Measurements from ENCODE around the gene VAV2.

Gene VAV2

DNA sequence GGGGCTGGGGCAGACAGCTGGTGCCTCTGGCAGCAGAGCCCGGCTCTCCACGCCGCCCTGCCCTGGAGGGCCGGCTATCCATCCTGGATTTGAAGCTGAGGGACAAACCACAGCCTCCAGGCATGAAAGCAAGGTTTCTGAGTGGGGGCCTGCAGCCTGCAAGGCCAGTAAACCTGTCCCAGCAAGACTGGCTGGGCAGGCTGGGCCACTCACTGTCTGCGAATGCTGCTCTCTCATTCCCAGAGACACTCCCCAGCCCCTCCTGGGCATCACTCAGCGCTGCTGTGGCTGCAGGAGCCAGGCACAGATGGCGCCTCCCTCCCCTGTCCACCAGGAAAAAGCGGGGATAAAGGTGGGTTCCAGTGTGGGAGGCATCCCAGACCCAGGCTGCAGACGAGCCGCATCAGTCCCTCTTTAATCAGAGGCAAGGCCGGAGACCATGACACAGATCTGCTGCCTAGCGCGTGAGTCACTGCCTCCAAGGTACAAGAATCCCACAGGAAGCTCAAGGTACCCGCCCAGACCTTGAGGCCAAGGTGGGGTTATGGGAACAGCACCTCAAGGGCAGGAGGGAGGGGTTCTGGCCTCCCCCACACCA, 118.0 kb downstream of the VAV2 start:
- no CpG with 5 or more reads among the region's 14 CpGs for WGBS (ENCODE audit: extremely low coverage, insufficient coverage, insufficient read length)
- H2BK120ac ChIP-seq (ENCODE audit: insufficient read depth, low read length, poor library complexity) = peak overlapping the region; percentile 99
- peak overlapping the region; percentile 100 for H3K27ac ChIP-seq (ENCODE audit: low read depth, low read length)
- peak overlapping the region; percentile 96 for H3K18ac ChIP-seq (ENCODE audit: low read length)
- peak overlapping the region; percentile 100 for H4K91ac ChIP-seq (ENCODE audit: low read depth, low read length)
- H3K79me2 ChIP-seq (ENCODE audit: control insufficient read depth, insufficient read depth, low read length, poor library complexity) = peaks cover 67% of the 10 kb centered on the region
- peak; percentile 99 to 100 for DNase-seq
- peaks cover 3 to 14% of the 10 kb centered on the region in 2 experiments for H3K36me3 ChIP-seq (ENCODE audit: control insufficient read depth in 1 of 2, insufficient read depth in 2 of 2, low read length in 2 of 2)
- H4K8ac ChIP-seq (ENCODE audit: low read depth, low read length) = peak overlapping the region; percentile 95
- peaks cover 75 to 81% of the 10 kb centered on the region in 2 experiments for H3K4me1 ChIP-seq (ENCODE audit: control insufficient read depth in 1 of 2, insufficient read depth in 2 of 2, low read length in 2 of 2)
- H4K12ac ChIP-seq (ENCODE audit: low read depth, low read length) = peak overlapping the region; percentile 81
- no peak overlapping the region for H3K23ac ChIP-seq (ENCODE audit: low read length)
- peak overlapping the region; percentile 100 for H2AK5ac ChIP-seq (ENCODE audit: low read length)
- no peak overlapping the region for H3K9ac ChIP-seq (ENCODE audit: low read length)
- peak overlapping the region; percentile 81 for H2BK12ac ChIP-seq (ENCODE audit: low read length)
- no peaks in the 10 kb centered on the region for H3K27me3 ChIP-seq (ENCODE audit: insufficient read depth, low read length)
- H3K4me2 ChIP-seq (ENCODE audit: low read length) = no peak overlapping the region
- H2BK5ac ChIP-seq (ENCODE audit: low read depth, low read length, poor library complexity) = peak overlapping the region; percentile 100
- peaks cover 4% of the 10 kb centered on the region for H3K9me3 ChIP-seq (ENCODE audit: insufficient read depth, low read depth, low read length)
- H3K4ac ChIP-seq (ENCODE audit: low read depth, low read length) = peak overlapping the region; percentile 94
- H3K79me1 ChIP-seq (ENCODE audit: low read length) = peaks cover 83% of the 10 kb centered on the region
- peak overlapping the region; percentile 95 for H3K14ac ChIP-seq (ENCODE audit: low read length)
- no peak overlapping the region for H3K4me3 ChIP-seq (ENCODE audit: low read depth, low read length)
- peak overlapping the region; percentile 13 for H2AFZ ChIP-seq (ENCODE audit: insufficient read depth, low read length, poor library complexity)

DNA sequence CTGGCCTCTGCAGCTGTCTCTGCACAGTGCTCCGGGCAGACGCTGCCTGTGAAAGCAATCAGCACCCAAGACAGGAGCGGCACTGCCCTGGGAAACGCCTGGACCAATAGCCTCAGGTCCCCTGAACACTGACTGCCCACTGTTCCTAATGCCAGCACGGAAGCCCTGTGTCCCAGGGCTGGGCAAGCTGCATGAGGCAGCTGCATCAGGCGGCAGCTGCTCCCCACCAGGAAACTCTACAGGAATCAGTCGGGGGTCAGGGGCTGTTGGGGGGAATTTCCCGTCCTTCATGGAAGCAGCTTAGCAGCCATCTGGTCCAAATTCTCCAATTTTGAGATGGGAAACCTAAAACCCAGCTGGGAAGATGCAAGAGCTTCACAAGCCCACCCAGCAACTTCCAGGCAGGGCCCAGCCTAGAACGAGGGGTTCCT, 118.6 kb downstream of the VAV2 start:
- Histone ChIP-seq H3K18ac (ENCODE audit: low read length) (peak overlapping the region; percentile 100), H3K27ac (ENCODE audit: low read depth, low read length) (peak overlapping the region; percentile 100), H2AK5ac (ENCODE audit: low read length) (peak overlapping the region; percentile 99), H3K4me2 (ENCODE audit: low read length) (peak overlapping the region; percentile 34), H3K36me3 (ENCODE audit: control insufficient read depth in 1 of 2, insufficient read depth in 2 of 2, low read length in 2 of 2) (peaks cover under 1 to 14% of the 10 kb centered on the region in 2 experiments), H2BK120ac (ENCODE audit: insufficient read depth, low read length, poor library complexity) (peak overlapping the region; percentile 100), H3K79me1 (ENCODE audit: low read length) (peaks cover 80% of the 10 kb centered on the region), H3K4me1 (ENCODE audit: control insufficient read depth in 1 of 2, insufficient read depth in 2 of 2, low read length in 2 of 2) (peaks cover 70 to 77% of the 10 kb centered on the region in 2 experiments), H2BK12ac (ENCODE audit: low read length) (peak overlapping the region; percentile 98), H3K23ac (ENCODE audit: low read length) (peak overlapping the region; percentile 27), H4K8ac (ENCODE audit: low read depth, low read length) (peak overlapping the region; percentile 92), H3K79me2 (ENCODE audit: control insufficient read depth, insufficient read depth, low read length, poor library complexity) (peaks cover 63% of the 10 kb centered on the region), H3K27me3 (ENCODE audit: insufficient read depth, low read length) (no peaks in the 10 kb centered on the region), H2BK5ac (ENCODE audit: low read depth, low read length, poor library complexity) (peak overlapping the region; percentile 100), H4K91ac (ENCODE audit: low read depth, low read length) (peak overlapping the region; percentile 100), H3K4me3 (ENCODE audit: low read depth, low read length) (no peak overlapping the region), H3K9ac (ENCODE audit: low read length) (peak overlapping the region; percentile 72), H4K12ac (ENCODE audit: low read depth, low read length) (peak overlapping the region; percentile 84), H3K9me3 (ENCODE audit: insufficient read depth, low read depth, low read length) (peaks cover 4% of the 10 kb centered on the region), H3K14ac (ENCODE audit: low read length) (peak overlapping the region; percentile 100), H3K4ac (ENCODE audit: low read depth, low read length) (peak overlapping the region; percentile 97), H2AFZ (ENCODE audit: insufficient read depth, low read length, poor library complexity) (peak overlapping the region; percentile 90)
- no CpG with 5 or more reads among the region's 9 CpGs for WGBS (ENCODE audit: extremely low coverage, insufficient coverage, insufficient read length)
- peak; percentile 58 to 60 for DNase-seq

DNA sequence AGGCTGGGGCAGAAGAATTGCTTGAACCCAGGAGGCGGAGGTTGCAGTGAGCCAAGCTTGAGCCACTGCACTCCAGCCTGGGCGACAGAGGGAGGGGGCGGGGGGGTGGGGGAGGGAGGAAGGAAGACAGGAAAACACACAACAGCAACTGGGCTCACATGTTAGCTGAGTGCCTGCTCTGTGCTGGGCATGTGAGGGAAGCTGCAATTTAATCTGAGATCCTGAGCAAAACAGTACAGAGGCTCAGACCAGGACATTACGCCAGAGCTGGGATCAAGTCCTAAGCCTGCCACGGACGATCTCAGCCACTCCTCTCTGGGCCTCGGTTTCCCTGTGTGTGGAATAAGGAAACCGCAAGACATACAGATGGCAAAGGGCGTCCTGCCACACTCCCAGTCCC, 119.1 kb downstream of the VAV2 start:
- no CpG with 5 or more reads among the region's 9 CpGs for WGBS (ENCODE audit: extremely low coverage, insufficient coverage, insufficient read length)
- H4K12ac ChIP-seq (ENCODE audit: low read depth, low read length) = peak overlapping the region; percentile 84
- H2BK12ac ChIP-seq (ENCODE audit: low read length) = peak overlapping the region; percentile 98
- DNase-seq = peak in 1 of 2 donors; percentile 18
- H3K18ac ChIP-seq (ENCODE audit: low read length) = peak overlapping the region; percentile 100
- H3K79me2 ChIP-seq (ENCODE audit: control insufficient read depth, insufficient read depth, low read length, poor library complexity) = peaks cover 60% of the 10 kb centered on the region
- H2BK5ac ChIP-seq (ENCODE audit: low read depth, low read length, poor library complexity) = peak overlapping the region; percentile 100
- H3K4me3 ChIP-seq (ENCODE audit: low read depth, low read length) = no peak overlapping the region
- H4K8ac ChIP-seq (ENCODE audit: low read depth, low read length) = peak overlapping the region; percentile 92
- peak overlapping the region; percentile 90 for H2AFZ ChIP-seq (ENCODE audit: insufficient read depth, low read length, poor library complexity)
- peak overlapping the region; percentile 100 for H4K91ac ChIP-seq (ENCODE audit: low read depth, low read length)
- H3K4ac ChIP-seq (ENCODE audit: low read depth, low read length) = peak overlapping the region; percentile 97
- peak overlapping the region; percentile 100 for H2BK120ac ChIP-seq (ENCODE audit: insufficient read depth, low read length, poor library complexity)
- H3K36me3 ChIP-seq (ENCODE audit: control insufficient read depth in 1 of 2, insufficient read depth in 2 of 2, low read length in 2 of 2) = peaks cover 5 to 14% of the 10 kb centered on the region in 2 experiments
- no peaks in the 10 kb centered on the region for H3K27me3 ChIP-seq (ENCODE audit: insufficient read depth, low read length)
- H3K9ac ChIP-seq (ENCODE audit: low read length) = peak overlapping the region; percentile 72
- peak overlapping the region; percentile 99 for H2AK5ac ChIP-seq (ENCODE audit: low read length)
- peaks cover 66 to 72% of the 10 kb centered on the region in 2 experiments for H3K4me1 ChIP-seq (ENCODE audit: control insufficient read depth in 1 of 2, insufficient read depth in 2 of 2, low read length in 2 of 2)
- H3K27ac ChIP-seq (ENCODE audit: low read depth, low read length) = peak overlapping the region; percentile 100
- H3K14ac ChIP-seq (ENCODE audit: low read length) = peak overlapping the region; percentile 100
- peaks cover 75% of the 10 kb centered on the region for H3K79me1 ChIP-seq (ENCODE audit: low read length)
- H3K9me3 ChIP-seq (ENCODE audit: insufficient read depth, low read depth, low read length) = peaks cover 3% of the 10 kb centered on the region
- no peak overlapping the region for H3K23ac ChIP-seq (ENCODE audit: low read length)
- no peak overlapping the region for H3K4me2 ChIP-seq (ENCODE audit: low read length)

DNA sequence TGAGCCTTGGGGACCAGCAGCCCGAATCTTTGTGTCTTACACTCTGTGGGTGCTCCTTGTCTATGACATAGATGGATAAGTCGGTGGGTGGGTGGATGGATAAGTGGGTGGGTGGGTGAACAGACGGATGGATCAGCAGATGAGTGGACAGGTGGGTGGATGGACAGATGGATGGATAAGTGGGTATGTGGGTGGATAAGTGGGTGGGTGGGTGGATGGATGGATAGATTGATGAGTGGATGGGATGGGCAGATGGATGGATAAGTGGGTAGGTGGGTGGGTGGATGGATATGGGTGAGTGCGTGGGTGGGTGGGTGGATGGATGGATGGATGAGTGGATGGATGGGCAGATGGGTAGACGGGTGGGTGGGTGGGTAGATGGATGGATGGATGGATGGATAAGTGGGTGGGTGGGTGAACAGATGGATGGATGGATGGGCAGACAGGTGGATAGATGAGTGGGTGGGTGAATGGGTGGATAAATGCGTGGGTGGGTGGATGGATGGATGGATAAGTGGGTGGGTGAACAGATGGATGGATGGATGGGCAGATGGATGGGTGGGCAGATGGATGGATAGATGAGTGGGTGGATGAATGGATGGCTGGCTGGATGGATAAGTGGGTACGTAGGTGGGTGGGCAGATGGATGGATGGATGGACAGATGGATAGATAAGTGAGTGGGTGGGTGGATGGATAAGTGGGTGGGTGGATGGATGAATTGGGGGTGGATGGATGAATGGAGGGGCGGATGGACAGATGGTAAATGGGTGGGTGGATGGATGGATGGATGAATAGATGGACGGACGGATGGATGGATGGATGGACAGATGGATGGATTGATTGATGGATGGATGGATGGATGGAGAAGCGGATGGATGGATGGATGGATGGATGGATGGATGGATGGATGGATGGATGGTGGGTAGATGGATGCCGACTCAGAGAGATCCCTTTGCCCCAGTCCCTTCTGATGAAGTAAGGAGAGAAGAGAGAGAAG, 121.2 kb downstream of the VAV2 start:
- Histone ChIP-seq H2AK5ac (ENCODE audit: low read length) (no peak overlapping the region), H3K18ac (ENCODE audit: low read length) (peak overlapping the region; percentile 98), H2AFZ (ENCODE audit: insufficient read depth, low read length, poor library complexity) (no peak overlapping the region), H3K23ac (ENCODE audit: low read length) (no peak overlapping the region), H3K79me2 (ENCODE audit: control insufficient read depth, insufficient read depth, low read length, poor library complexity) (peaks cover 52% of the 10 kb centered on the region), H3K4me3 (ENCODE audit: low read depth, low read length) (no peak overlapping the region), H4K12ac (ENCODE audit: low read depth, low read length) (no peak overlapping the region), H3K79me1 (ENCODE audit: low read length) (peaks cover 63% of the 10 kb centered on the region), H2BK5ac (ENCODE audit: low read depth, low read length, poor library complexity) (no peak overlapping the region), H2BK12ac (ENCODE audit: low read length) (peak overlapping the region; percentile 98), H3K27me3 (ENCODE audit: insufficient read depth, low read length) (no peaks in the 10 kb centered on the region), H4K91ac (ENCODE audit: low read depth, low read length) (peak overlapping the region; percentile 58), H3K9ac (ENCODE audit: low read length) (no peak overlapping the region), H3K14ac (ENCODE audit: low read length) (peak overlapping the region; percentile 5), H2BK120ac (ENCODE audit: insufficient read depth, low read length, poor library complexity) (no peak overlapping the region), H3K36me3 (ENCODE audit: control insufficient read depth in 1 of 2, insufficient read depth in 2 of 2, low read length in 2 of 2) (peaks cover 6 to 14% of the 10 kb centered on the region in 2 experiments), H3K4me1 (ENCODE audit: control insufficient read depth in 1 of 2, insufficient read depth in 2 of 2, low read length in 2 of 2) (peaks cover 45 to 57% of the 10 kb centered on the region in 2 experiments), H3K4me2 (ENCODE audit: low read length) (peak overlapping the region; percentile 8), H3K4ac (ENCODE audit: low read depth, low read length) (peak overlapping the region; percentile 98), H4K8ac (ENCODE audit: low read depth, low read length) (no peak overlapping the region), H3K27ac (ENCODE audit: low read depth, low read length) (peak overlapping the region; percentile 71), H3K9me3 (ENCODE audit: insufficient read depth, low read depth, low read length) (peaks cover 3% of the 10 kb centered on the region)
- WGBS (ENCODE audit: extremely low coverage, insufficient coverage, insufficient read length) = 100% methylated on average over 4 of the region's 12 CpGs
- DNase-seq = no peak
